Activated naive CD4-positive, alpha-beta T cell treated with anti-CD3 and anti-CD28 coated beads, Interleukin-2, amount 10 ng/mL, durations not matched to agents 7 days and 5 days (primary cell): ENCODE data around the gene NLRP14.

ENCODE experiments used
- CTCF ChIA-PET: fragments of 350-600 bp; sonication (Branson Sonifier 250); formaldehyde crosslinking; loops from one replicate; lab custom pipeline; 2021; ENCODE audit warnings: antibody characterized with exemption; lab: Charles Lee
- DNase-seq: peaks from one replicate; pipeline ENCODE4 v3.0.0-alpha.2; 2020
- H3K27ac Mint-ChIP-seq: one replicate; pipeline ENCODE4 v1.8.0; 2021; ENCODE audit warnings: mild to moderate bottlenecking, moderate library complexity, mixed read lengths
- H3K27me3 Mint-ChIP-seq: one replicate; pipeline ENCODE4 v1.8.0; 2021; ENCODE audit warnings: mild to moderate bottlenecking, mixed read lengths
- H3K36me3 Mint-ChIP-seq: one replicate; pipeline ENCODE4 v1.8.0; 2021; ENCODE audit warnings: mixed read lengths
- H3K4me1 Mint-ChIP-seq: one replicate; pipeline ENCODE4 v1.8.0; 2021; ENCODE audit warnings: mixed read lengths
- H3K4me3 Mint-ChIP-seq: one replicate; pipeline ENCODE4 v1.8.0; 2021; ENCODE audit warnings: mild to moderate bottlenecking, moderate library complexity, mixed read lengths
- H3K9me3 Mint-ChIP-seq: one replicate; pipeline ENCODE4 v1.8.0; 2021; ENCODE audit warnings: mixed read lengths

NLRP14 gene

DNA sequence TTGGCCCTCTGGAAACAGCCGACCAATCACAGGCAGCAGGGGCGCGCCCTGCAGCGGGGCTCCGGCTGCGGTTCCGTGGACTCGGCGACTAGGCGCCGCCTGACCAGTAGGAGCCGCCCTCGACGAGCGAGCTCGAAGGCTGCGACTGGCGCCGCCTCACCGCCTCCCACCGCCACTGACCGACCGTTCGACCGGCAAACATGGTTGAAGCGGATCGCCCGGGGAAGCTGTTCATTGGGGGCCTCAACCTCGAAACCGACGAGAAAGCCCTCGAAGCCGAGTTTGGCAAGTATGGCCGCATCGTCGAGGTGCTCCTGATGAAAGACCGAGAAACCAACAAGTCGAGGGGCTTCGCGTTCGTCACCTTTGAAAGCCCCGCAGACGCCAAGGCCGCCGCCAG lies 68.6 kb downstream of the NLRP14 start, which contains the start of gene RBMXL2:
Gene RBMXL2, plus strand, starts transcription at position 78 of the 400 bp plus-strand sequence. Its CDS starts 123 bp downstream, at position 201.
- no peaks in the 10 kb centered on the region for H3K9me3 Mint-ChIP-seq
- no peak for DNase-seq
- no peak within 1 kb of the TSS for H3K27ac Mint-ChIP-seq
- CTCF ChIA-PET: no interaction called here
- H3K4me3 Mint-ChIP-seq: no peak within 1 kb of the TSS
- no peaks in the 10 kb centered on the region for H3K36me3 Mint-ChIP-seq
- no peaks in the 10 kb centered on the region for H3K4me1 Mint-ChIP-seq
- H3K27me3 Mint-ChIP-seq: peaks cover 9% of the 10 kb centered on the region

DNA sequence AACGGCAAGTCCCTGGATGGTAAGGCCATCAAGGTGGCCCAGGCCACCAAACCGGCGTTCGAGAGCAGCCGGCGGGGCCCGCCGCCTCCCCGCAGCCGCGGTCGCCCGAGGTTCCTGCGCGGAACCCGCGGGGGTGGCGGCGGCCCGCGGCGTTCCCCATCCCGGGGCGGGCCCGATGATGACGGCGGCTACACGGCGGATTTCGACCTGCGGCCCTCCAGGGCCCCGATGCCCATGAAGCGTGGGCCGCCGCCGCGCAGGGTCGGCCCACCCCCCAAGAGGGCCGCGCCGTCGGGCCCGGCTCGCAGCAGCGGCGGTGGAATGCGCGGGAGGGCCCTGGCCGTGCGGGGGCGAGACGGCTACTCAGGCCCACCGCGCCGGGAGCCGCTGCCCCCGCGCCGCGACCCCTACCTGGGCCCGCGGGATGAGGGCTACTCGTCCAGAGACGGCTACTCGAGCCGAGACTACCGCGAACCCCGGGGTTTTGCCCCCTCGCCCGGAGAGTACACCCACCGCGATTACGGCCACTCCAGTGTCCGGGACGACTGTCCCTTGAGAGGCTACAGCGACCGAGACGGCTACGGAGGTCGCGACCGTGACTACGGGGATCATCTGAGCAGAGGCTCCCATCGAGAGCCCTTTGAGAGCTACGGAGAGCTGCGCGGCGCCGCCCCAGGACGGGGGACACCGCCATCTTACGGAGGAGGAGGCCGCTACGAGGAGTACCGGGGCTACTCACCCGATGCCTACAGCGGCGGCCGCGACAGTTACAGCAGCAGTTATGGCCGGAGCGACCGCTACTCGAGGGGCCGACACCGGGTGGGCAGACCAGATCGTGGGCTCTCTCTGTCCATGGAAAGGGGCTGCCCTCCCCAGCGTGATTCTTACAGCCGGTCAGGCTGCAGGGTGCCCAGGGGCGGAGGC lies 69.3 kb downstream of the NLRP14 start:
- CTCF ChIA-PET: no interaction called here
- peaks cover 9% of the 10 kb centered on the region for H3K27me3 Mint-ChIP-seq
- no peak overlapping the region for H3K27ac Mint-ChIP-seq
- no peaks in the 10 kb centered on the region for H3K36me3 Mint-ChIP-seq
- H3K4me1 Mint-ChIP-seq: no peaks in the 10 kb centered on the region
- DNase-seq: no peak
- H3K9me3 Mint-ChIP-seq: no peaks in the 10 kb centered on the region
- no peak overlapping the region for H3K4me3 Mint-ChIP-seq

DNA sequence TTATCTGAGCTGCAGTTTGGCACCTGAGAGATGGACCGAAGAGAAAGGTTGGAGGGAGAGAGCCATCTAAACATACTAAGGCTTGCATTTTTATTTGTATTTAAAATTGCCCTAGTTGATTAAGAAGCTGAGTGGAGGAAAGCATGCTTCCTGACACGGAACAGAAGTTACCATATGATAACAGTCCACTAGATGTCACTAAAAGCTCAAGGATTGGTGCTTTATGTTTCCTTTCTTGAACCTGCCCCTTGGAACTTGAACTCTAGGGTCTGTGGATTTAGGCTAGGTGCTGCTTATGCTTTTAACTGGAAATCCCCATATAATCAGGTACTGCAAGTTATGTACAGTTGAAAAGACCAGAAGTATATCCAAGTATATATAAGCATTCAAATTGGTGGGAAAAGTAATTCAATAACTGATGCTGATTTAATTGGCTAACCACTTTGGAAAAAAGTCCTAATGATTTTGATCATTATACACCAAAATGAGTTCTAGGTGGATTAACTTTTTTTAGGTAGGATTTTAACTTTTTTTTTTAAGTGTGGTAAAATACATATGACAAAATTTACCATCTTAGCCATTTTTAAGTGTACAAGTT lies 78.1 kb downstream of the NLRP14 start:
- DNase-seq: no peak
- CTCF ChIA-PET: interaction anchor here (0.7 to 1.2 kb wide), 13 partner anchors 12 to 889 kb away, joined by 3 to 8 read pairs (median 3); partner anchors contain the start of gene EIF3F
- Mint-ChIP-seq H3K4me3 (no peak overlapping the region), H3K27me3 (peaks cover 4% of the 10 kb centered on the region), H3K4me1 (no peaks in the 10 kb centered on the region), H3K27ac (no peak overlapping the region), H3K9me3 (no peaks in the 10 kb centered on the region), H3K36me3 (no peaks in the 10 kb centered on the region)

DNA sequence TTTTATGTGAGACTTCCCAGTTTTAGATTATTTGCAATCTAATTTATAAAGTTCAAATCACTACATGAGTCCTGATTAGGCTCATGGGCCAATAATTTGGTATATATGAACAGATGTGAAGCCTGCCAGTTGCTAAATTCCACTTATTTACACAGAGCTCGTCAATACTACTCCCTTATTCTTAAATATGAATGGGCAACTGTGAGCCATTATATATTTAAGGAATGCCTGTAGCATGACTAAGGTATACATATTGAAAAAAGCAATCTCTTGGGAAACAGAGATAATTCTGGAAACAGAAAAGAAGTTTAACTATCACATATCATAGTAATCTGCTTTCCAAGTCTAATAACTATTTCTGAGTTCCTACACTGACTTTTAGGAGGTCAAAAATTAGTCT lies 95.5 kb downstream of the NLRP14 start:
- Mint-ChIP-seq H3K9me3 (no peaks in the 10 kb centered on the region), H3K27ac (no peak overlapping the region), H3K27me3 (no peaks in the 10 kb centered on the region), H3K36me3 (no peaks in the 10 kb centered on the region), H3K4me1 (no peaks in the 10 kb centered on the region), H3K4me3 (no peak overlapping the region)
- CTCF ChIA-PET: no interaction called here
- no peak for DNase-seq

DNA sequence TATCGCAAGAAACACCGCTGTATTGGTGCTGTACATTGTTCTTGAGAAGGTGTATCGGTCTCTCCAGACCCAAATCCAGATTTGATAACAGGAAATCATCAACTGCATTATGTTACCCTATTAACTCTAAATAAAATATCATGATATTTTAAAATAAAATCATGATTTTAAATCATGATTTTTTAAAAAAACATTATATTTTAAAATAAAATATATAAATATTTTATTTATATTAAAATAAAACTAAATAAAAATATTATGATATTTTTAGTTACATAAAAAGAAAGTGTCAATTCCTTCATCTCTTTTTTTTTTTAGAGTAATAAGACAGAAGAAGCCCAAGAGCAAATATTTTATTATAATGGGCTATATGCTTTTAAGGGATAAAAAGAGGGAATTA lies 96.1 kb downstream of the NLRP14 start:
- CTCF ChIA-PET: no interaction called here
- H3K9me3 Mint-ChIP-seq: no peaks in the 10 kb centered on the region
- no peaks in the 10 kb centered on the region for H3K27me3 Mint-ChIP-seq
- H3K4me1 Mint-ChIP-seq: no peaks in the 10 kb centered on the region
- no peak overlapping the region for H3K4me3 Mint-ChIP-seq
- no peak overlapping the region for H3K27ac Mint-ChIP-seq
- no peaks in the 10 kb centered on the region for H3K36me3 Mint-ChIP-seq
- DNase-seq: no peak
